Spinal cord (tissue), 10 donors: ENCODE measurements around the gene UBTF. TPM values are rescaled to one million over a fixed set of nuclear protein-coding genes. Genes with fewer than 3 reads are reported as not detected.

Experiments
- DNase-seq, 6 donors: peaks; one replicate each; pipeline versions ENCODE4 v3.0.0 to v3.0.0-alpha.2; 2013 to 2015; ENCODE audit warnings: low spot score in 6 of 6, low read depth in 4 of 6
- H3K27ac ChIP-seq: one replicate; pipeline ENCODE4 v1.5.1; 2013; ENCODE audit warnings: low read depth, low read length, control low read depth
- H3K27me3 ChIP-seq: one replicate; pipeline ENCODE4 v1.6.1; 2013; ENCODE audit warnings: low read length; ENCODE audit not compliant: control insufficient read depth, insufficient read depth
- H3K36me3 ChIP-seq: one replicate; pipeline ENCODE4 v1.6.1; 2013; ENCODE audit warnings: low read length; ENCODE audit not compliant: control insufficient read depth, insufficient read depth
- H3K4me1 ChIP-seq: one replicate; pipeline ENCODE4 v1.6.1; 2013; ENCODE audit warnings: low read length; ENCODE audit not compliant: control insufficient read depth, insufficient read depth
- H3K4me3 ChIP-seq: one replicate; pipeline ENCODE4 v1.5.1; 2013; ENCODE audit warnings: low read depth, low read length, control low read depth
- H3K9me3 ChIP-seq: one replicate; pipeline ENCODE4 v1.6.1; 2013; ENCODE audit warnings: low read length; ENCODE audit not compliant: control insufficient read depth, insufficient read depth
- WGBS: methylation state at CpG from one replicate; pipeline ENCODE4 v1.1.5; 2013; ENCODE audit warnings: missing lambda C conversion rate; ENCODE audit not compliant: insufficient coverage; 5-methylcytosine and 5-hydroxymethylcytosine counted together
- polyA plus RNA-seq, 2 donors: library from polyadenylated mRNA; unstranded; fragments of 120-200 nt; gene quantifications; one replicate each; pipeline ENCODE4 v1.2.1, GENCODE V29; 2013; ENCODE audit not compliant: insufficient read length in 2 of 2
- total RNA-seq, 2 donors: library from RNA; depleted of rRNA in 1 of 2; stranded (reverse); fragments of 120-200 nt in 1 of 2; fragments of >200 nt in 1 of 2; gene quantifications; one replicate each; pipeline versions ENCODE4 v1.2.3 to v1.2.4, GENCODE V29; 2013 to 2014
- donor health status: healthy.

UBTF gene
- total and polyA plus RNA-seq, 4 donors: 48.6 to 127 (median 112) TPM

DNA sequence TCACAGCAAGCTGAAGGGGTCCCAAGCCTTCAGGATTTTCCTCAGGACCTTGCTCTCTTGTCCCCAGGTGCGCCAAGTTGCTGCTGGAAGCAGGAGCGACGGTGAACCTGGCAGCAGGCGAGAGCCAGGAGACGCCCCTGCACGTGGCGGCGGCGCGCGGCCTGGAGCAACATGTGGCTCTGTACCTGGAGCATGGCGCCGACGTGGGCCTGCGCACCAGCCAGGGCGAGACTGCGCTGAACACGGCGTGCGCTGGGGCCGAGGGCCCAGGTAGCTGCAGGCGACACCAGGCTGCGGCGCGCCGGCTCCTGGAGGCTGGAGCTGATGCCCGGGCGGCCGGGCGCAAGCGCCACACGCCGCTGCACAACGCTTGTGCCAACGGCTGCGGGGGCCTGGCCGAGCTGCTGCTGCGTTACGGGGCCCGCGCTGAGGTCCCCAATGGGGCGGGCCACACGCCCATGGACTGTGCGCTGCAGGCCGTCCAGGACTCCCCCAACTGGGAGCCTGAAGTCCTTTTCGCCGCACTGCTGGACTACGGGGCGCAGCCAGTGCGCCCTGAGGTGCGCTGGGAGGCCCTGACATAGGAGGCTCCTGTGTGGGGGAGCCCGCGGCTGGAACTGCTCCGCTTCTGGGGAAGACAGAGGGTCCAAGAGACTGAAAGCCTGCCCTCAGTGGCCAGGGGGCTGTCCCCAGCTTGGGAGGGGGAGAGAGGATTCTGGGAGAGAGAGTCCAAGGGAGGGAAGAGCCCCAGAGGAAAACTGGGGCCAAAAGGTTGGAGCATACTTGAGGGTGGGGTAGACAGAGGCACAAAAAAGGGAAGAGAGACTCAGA, 42.6 kb downstream of the UBTF start:
- H3K36me3 ChIP-seq: peaks cover 42% of the 10 kb centered on the region

DNA sequence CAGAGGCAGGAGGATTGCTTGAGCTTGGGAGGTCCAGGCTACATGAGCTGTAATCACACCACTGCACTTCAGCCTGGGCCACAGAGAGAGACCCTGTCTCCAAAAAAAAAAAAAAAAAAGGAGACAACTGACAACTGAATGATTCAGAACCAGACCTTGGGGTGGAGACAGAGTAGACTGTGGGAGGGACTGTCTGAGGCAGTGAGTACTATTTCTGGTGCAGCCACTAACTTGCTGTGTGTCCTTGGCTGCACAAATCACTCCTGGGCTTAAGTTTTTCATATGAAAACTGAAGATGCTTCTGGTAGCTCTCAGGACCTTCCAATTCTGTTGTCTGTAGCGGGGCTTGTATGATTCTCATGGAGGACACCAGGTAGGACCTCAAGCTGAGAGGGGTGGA, 43.2 kb downstream of the UBTF start:
- Histone ChIP-seq H3K27ac (no peak overlapping the region), H3K27me3 (no peaks in the 10 kb centered on the region), H3K9me3 (no peaks in the 10 kb centered on the region), H3K4me1 (no peaks in the 10 kb centered on the region), H3K36me3 (peaks cover 37% of the 10 kb centered on the region), H3K4me3 (no peak overlapping the region)
- 100% methylated on average over 1 of the region's 1 CpG for WGBS
- no peak for DNase-seq

More for the DNA sequence above, 42.6 kb downstream of the UBTF start:
- Histone ChIP-seq H3K4me1 (no peaks in the 10 kb centered on the region), H3K27ac (no peak overlapping the region), H3K4me3 (no peak overlapping the region), H3K9me3 (no peaks in the 10 kb centered on the region), H3K27me3 (no peaks in the 10 kb centered on the region)
- no peak for DNase-seq
- 79% methylated on average over 54 of the region's 54 CpGs for WGBS

DNA sequence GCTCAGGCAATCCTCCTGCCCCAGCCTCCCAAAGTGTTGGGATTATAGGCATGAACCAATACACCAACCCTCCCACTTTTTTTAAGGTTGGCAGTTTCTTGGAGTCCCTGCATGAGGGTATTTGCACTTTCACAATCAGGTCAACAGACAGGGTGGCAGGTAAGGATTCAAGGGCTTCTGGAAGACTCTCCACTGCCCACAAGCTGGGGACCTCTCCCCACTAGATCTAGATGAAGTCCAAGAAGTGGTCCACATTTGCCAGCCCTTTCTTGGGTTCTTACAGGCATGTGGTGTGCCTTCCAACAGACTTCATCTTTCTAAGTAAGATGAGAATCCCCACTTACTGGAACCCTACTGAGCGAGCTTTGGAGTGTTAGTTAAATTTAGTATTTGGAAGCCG, 45.0 kb downstream of the UBTF start:
- WGBS: no CpG with 5 or more reads among the region's 2 CpGs
- Histone ChIP-seq H3K36me3 (peaks cover 35% of the 10 kb centered on the region), H3K27ac (no peak overlapping the region), H3K4me1 (peaks cover 10% of the 10 kb centered on the region), H3K27me3 (no peaks in the 10 kb centered on the region), H3K9me3 (no peaks in the 10 kb centered on the region), H3K4me3 (no peak overlapping the region)
- no peak for DNase-seq

DNA sequence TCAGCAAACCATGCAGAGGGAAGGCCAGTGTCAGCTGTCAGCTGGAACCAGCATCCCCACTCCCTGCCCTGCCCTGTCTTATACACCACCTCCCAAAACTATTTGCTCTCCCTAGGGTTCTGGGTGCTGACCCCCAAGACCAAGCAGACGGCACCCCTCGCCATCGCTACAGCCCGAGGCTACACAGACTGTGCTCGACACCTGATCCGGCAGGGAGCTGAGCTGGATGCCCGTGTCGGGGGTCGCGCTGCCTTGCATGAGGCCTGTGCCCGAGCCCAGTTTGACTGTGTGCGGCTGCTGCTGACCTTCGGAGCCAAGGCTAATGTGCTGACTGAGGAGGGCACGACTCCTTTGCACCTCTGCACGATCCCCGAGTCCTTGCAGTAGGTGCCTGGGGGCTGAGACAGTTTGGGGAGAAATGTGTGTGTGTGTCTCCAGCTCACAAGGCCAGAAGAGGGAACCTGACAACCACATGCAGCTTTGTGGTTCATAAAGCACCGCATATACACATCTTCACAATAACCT, 47.5 kb downstream of the UBTF start:
- Histone ChIP-seq H3K27me3 (no peaks in the 10 kb centered on the region), H3K4me3 (no peak overlapping the region), H3K9me3 (no peaks in the 10 kb centered on the region), H3K4me1 (peaks cover 26% of the 10 kb centered on the region), H3K36me3 (peaks cover 12% of the 10 kb centered on the region), H3K27ac (no peak overlapping the region)
- 75% methylated on average over 16 of the region's 17 CpGs for WGBS
- DNase-seq: no peak

DNA sequence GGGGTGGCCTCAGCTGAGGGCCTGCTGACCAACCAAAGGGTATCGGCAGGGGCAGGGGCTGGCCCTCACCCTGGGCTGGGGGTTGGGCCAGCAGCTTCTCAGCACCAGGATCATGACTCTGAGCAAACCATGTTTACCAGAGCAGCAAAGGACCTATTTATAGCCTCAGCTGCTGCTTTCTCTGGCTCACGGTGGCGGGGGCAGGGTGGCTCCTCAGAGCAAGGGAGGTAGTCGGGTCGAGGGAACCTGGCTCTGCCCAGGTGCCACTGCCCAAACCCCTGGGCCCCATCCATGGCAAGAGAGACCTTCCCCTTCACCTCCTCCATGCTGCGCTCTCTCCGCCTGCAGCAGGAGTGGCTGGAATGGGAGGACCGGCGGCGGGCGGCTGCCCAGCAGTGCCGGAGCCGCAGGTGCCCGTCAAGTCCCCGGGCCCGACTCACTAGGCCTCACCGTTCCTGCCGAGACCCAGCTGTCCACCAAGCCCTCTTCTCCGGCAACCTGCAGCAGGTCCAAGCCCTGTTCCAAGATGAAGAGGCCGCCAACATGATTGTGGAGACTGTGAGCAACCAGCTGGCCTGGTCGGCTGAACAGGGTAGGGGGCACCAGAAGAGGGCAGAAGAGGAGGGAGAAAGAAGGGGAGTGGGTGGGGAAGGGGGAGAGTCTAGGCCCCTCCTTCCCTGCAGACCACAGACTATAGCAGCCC, 48.8 kb downstream of the UBTF start, which contains the start of gene ASB16:
TSS of gene ASB16 (plus strand) at position 206 of the 703 bp plus-strand sequence. CDS start at position 292, 86 bp downstream.
- H3K9me3 ChIP-seq: no peaks in the 10 kb centered on the region
- 24% methylated on average over 18 of the region's 21 CpGs for WGBS
- no peak within 1 kb of the TSS for H3K27ac ChIP-seq
- DNase-seq: no peak
- H3K27me3 ChIP-seq: no peaks in the 10 kb centered on the region
- no peaks in the 10 kb centered on the region for H3K36me3 ChIP-seq
- H3K4me3 ChIP-seq: no peak within 1 kb of the TSS
- peaks cover 28% of the 10 kb centered on the region for H3K4me1 ChIP-seq

DNA sequence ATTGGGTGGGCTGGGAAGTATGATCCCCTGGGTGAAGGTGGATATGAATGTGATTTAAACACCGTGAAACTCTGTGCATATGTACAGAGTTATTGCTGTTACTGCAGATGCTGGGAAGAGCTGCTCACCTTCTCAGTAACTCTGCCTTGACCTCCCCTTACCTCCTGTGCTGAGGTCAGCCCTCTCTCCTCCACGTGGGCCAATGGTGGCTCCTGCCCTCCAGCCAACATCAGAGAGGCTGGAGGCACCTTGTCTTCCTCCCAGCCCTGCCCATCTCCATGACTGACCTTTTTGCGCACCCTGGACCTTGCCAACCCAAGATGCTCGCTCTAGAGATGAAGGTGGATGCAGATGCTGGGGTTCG, 49.4 kb downstream of the UBTF start:
- no peak for DNase-seq
- Histone ChIP-seq H3K9me3 (no peaks in the 10 kb centered on the region), H3K4me3 (no peak overlapping the region), H3K4me1 (peaks cover 28% of the 10 kb centered on the region), H3K27ac (no peak overlapping the region), H3K27me3 (no peaks in the 10 kb centered on the region), H3K36me3 (no peaks in the 10 kb centered on the region)
- WGBS: 63% methylated on average over 5 of the region's 5 CpGs

DNA sequence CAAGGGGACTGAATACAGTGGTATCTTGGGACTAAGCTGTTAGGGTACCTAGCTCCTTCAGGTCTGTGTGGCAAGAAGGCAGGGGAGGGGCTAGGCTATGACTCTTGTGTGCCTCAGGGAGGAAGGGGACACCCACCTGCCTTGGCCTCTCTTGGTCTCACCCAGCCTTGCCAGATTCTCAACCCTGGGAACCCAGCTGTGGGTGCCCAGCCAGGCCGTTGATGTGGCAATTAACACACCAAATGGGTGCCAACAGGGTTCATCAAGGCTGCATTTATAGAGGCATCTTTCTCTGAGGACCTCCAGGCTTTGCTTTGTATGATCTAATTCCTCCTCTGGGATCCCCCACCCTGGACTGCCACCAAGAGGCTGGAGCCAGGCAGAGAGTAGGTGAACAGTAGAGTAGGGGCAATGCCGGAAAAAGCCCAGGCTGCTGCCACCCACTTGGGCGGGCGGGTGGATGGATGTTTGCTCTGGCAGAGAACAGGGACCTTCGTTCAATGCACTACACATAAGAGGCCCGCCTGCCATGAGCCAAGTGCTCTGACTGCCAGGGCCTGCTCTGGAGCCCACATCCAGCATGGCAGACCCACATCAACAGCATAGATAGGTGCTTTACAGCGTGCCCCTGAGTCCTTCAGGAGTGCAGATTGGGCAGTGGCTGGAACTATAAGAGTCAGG, 52.2 kb downstream of the UBTF start:
- no peak overlapping the region for H3K4me3 ChIP-seq
- no peak overlapping the region for H3K27ac ChIP-seq
- no peaks in the 10 kb centered on the region for H3K36me3 ChIP-seq
- H3K4me1 ChIP-seq: peaks cover 28% of the 10 kb centered on the region
- H3K27me3 ChIP-seq: no peaks in the 10 kb centered on the region
- no peak for DNase-seq
- no peaks in the 10 kb centered on the region for H3K9me3 ChIP-seq
- WGBS: 58% methylated on average over 5 of the region's 7 CpGs

DNA sequence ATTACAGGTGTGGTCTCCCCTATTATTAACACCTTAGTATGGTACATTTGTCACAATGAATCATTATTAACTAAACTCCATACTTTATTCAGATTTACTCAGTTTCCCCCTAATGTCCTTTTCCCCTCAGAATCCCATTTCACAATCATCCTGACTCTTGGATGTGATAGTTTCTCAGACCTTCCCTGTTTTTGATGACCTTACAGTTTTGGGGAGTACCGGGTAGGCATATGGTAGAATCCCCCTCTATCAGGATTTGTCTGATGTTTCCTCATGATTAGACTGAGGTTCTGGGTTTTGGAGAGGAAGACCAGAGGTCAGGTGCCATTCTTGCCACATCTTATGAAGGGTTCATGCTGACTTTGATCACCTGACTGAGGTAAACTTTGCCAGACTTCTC, 55.0 kb downstream of the UBTF start:
- H3K27ac ChIP-seq: no peak overlapping the region
- peaks cover 7% of the 10 kb centered on the region for H3K36me3 ChIP-seq
- no peaks in the 10 kb centered on the region for H3K27me3 ChIP-seq
- peaks cover 18% of the 10 kb centered on the region for H3K4me1 ChIP-seq
- no peak for DNase-seq
- WGBS: no CpG with 5 or more reads among the region's 1 CpG
- H3K4me3 ChIP-seq: no peak overlapping the region
- H3K9me3 ChIP-seq: no peaks in the 10 kb centered on the region

DNA sequence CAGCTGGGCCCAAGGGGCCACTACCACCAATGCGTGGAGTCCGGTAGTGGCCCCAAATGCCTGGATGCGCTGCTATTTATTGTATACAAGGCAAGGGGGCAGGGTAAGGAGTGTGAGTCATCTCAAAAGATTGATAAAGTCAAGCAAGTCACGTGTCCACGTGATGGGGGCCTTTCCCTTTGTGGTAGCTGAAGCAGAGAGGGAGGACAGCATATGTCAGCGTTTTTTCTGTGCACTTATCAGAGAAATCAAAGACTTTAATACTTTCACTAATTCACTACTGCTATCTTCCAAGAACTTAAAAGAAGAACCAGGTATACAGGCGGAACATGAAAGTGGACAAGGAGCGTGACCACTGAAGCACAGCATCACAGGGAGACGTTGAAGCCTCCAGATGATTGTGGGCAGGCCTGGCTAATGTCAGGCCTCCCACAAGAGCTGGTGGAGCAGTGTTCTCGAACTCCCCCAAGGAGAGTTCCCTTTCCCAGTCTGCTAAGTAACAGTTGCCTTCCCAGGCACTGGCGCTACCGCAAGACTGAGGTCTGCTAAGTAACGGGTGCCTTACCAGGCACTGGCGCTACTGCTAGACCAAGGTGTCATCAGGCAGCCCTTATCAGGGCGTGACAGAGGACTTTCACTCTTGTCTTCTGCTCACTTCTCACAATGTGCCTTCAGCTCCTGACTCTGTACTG, 59.8 kb downstream of the UBTF start:
- Histone ChIP-seq H3K4me3 (no peak overlapping the region), H3K27me3 (no peaks in the 10 kb centered on the region), H3K36me3 (peaks cover 11% of the 10 kb centered on the region), H3K27ac (no peak overlapping the region), H3K9me3 (no peaks in the 10 kb centered on the region), H3K4me1 (no peaks in the 10 kb centered on the region)
- 95% methylated on average over 13 of the region's 15 CpGs for WGBS
- no peak for DNase-seq
